Measurements from ENCODE around the gene SNAI3.
A peak's percentile ranks its signal among the peaks of the same experiment; 100 is the strongest.

The SNAI3 gene

GRCh38 chr16:88721236-88721635 is 34.9 kb upstream of the SNAI3 start:
- no peak for DNase-seq

DNA sequence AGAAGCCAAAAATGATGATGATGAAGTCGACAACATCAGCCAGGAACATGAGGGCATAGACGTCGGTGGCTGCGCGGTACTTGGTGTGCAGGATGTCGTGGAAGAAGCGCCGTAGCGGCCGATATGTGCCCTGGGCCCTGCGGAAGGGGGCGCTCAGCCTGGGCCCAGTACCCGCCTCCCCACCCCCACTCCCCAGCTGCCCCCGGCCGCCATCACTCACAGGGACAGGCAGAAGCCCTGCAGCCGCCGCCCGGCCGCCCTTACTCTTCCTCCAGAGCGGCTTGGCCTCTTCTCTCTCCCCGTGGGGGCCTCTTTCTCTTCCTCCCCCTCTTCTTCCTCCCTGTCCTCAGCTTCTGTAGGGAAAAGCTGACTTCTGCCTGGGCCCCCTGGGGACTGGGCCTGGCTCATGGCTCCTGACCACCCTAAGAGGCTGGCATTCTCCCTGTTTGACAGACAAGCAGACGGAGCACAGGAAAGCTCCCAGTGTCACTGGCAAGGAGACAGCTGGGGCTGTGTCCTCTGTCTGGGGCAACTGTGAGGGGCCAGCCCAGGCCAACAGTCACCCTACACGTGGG is 34.2 kb upstream of the SNAI3 start:
- no peak for DNase-seq

- DNase-seq: no peak
Measured at GRCh38 chr16:88719933-88720296, 33.6 kb upstream of the SNAI3 start.

DNA sequence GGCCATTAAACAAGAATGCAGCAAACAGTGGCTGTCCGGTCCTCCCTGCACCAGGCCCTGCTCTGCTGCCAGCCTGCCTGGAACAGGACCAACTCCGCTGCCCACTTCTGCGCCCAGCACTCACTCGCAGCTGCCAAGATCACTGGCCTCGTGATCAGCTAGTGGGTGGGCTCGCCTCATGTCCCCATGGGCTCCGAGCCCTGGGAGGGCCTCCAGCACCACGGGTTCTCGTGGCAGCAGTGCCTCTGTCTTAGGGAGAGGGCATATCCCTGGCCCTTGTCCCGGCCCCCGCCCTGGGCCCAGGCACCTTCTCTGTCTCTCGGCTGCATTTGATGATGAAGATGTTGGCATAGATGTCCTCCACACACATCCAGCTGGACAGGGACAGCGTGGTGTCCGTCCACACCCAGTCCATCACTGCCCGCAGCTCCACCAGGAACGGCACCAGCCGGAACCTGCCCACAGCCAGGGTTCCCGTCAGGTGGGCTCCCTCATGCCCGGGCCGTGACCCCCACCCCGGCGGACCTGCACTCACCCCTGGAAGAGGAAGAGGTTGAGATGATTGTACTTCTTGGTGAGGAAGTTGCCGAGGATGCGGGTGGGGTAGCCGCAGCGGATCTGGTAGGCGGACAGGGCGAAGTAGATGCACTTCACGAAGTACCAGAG is 33.1 kb upstream of the SNAI3 start:
- DNase-seq: no peak

- DNase-seq: no peak
Measured at GRCh38 chr16:88718178-88718577, 31.9 kb upstream of the SNAI3 start.

DNA sequence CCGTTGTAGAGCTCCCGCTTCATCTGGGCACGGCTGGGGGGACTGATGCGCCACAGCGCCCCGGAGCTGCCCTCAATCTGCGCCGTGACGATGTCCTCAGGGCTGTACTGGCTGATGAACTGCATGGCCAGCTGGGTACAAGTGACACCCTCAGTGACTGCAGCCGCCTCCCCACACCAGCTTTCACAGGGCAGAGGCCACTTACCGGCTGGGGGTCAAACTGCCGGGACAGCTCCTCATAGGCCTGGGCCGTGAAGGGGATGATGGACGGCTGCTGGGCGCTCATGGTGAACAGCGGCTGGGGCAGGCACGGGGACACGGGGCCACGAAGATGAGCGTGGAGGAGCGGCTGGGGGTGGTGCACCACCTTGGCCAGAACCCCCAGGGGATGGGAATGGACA is 30.3 kb upstream of the SNAI3 start:
- DNase-seq: no peak

GRCh38 chr16:88716201-88716600 is 29.9 kb upstream of the SNAI3 start:
- DNase-seq: no peak

GRCh38 chr16:88715312-88716190 is 29.2 kb upstream of the SNAI3 start:
- no peak for DNase-seq

- DNase-seq: no peak
Measured at GRCh38 chr16:88714420-88715302, 28.4 kb upstream of the SNAI3 start.

GRCh38 chr16:88713568-88714419 is 27.5 kb upstream of the SNAI3 start:
- no peak for DNase-seq

GRCh38 chr16:88713054-88713453 is 26.7 kb upstream of the SNAI3 start:
- DNase-seq: no peak

DNA sequence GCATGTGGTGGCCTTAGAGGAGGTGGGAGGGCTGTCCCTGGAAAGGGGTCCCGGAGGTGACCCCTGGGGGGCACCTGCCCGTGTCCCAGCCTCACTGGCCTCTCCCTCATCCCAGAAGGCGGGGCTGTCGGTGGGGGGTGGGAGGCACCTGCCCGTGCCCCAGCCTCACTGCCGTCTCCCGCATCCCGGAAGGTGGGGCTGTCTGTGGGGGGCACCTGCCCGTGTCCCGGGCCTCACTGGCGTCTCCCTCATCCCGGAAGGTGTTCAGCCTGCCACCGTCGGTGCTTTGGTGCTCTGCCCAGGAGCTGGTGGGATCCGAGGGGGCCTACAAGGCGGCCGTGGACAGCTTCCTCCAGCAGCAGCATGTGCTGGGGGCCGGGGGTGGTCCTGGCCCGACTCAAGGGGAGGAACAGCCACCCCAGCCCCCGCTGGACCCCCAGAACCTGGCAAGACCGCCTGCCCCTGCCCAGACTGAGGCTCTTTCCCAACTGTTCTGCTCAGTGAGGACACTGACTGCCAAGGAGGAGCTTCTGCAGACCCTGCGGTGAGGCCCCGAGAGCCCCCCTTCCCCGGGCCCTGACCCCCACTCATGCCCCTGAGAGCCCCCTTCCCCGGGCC is 26.2 kb upstream of the SNAI3 start:
- no peak for DNase-seq

DNA sequence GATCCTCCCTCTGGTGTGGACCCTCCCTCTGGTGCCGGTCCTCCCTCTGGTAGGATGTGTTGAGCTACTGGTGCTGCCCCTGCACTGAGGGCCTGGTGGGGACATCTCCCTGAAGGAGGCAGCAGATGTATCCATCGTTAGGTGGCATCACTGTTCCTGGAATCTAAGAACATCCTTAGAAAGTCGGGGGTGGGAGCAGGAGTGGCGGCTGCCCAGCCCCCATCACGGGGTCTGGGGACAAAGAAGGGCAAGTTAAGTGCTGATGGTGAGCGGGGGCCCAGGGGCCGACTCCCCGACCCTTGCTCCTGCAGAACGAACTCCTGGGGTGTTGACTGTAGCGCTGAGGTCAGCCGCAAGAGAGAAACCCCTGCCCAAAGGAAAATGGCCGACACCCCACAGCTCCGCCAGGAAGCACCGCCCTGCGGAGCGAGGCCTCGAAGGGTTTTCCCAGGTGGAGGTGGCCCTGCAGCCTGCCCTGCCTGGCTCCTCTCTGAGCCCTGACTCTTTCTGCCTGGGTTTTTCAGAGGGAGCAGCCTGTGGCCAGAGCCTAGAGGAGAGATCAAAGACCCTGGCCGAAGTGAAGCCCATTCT is 25.5 kb upstream of the SNAI3 start:
- DNase-seq: no peak

GRCh38 chr16:88710556-88710955 is 24.2 kb upstream of the SNAI3 start:
- no peak for DNase-seq

DNA sequence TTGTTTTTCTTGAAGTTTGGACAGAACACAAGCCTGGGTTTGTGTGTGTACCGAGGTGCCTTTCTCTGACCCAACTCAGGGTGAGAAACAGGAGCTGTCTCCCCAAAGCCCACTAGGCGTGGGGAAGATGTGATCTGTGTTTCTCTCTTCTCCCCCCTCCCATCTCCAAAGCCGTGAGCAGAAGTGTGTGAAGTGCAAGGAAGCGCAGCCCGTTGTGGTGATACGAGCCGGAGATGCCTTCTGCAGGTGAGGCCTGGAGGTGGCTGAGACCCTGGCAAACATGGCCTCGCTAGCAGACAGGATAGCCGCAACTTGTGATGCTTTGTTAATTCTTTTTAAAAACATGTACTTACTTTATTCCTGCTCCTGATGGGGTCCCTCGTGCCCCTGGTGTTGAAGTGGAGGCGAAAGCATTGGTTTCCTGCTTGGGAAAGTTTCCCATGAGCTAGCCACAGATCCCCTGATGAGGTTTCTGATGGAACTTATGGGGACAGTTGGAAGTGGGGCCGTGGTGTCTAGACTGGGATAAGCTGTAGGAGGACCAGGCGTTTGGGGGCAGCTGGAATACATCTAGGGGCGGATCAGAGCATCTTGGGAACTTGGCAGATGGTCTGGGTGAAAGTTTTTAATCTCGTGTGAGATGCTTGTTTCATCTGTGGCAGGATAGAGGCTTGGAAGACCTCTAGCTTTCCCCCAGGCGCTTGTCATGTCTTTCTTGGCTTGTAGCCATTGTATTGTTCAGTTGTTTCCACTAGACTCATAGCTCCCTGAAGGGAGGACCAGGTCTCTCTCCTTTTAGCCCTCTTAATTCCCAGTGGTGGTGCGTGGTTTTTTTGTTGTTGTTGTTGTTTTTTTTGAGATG is 20.9 kb upstream of the SNAI3 start:
- no peak for DNase-seq

- peak; percentile 91 for DNase-seq
Measured at GRCh38 chr16:88706229-88706964, 20.1 kb upstream of the SNAI3 start, which contains the start of the genes CTU2 and RNF166. Gene CTU2, plus strand, starts transcription at chr16:88706503. Its CDS starts 28 bp downstream, at chr16:88706531. Gene RNF166, minus strand, starts transcription at chr16:88706408. Its CDS starts 83 bp downstream, at chr16:88706325.

DNA sequence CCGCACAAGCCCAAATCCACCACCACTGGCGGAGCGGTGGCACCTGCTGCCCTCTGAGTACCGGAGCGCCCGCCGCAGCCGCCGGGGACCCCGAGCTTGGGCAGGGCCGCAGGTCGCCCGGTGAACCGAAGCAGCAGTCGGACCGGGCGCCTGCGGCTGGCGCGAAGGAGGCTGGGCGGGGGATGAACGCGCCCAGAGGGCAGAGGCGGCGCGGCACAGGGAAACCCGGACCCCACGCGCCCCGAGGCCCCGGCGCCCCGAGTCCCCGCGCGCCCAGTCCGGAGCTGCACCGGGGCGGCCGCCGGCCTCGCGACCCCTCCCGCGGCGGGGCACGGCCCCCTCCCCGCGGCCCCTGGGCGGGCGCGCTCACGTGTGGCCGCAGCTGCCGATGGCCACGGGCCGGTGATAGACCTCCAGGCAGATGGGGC is 19.5 kb upstream of the SNAI3 start:
- no peak for DNase-seq

DNA sequence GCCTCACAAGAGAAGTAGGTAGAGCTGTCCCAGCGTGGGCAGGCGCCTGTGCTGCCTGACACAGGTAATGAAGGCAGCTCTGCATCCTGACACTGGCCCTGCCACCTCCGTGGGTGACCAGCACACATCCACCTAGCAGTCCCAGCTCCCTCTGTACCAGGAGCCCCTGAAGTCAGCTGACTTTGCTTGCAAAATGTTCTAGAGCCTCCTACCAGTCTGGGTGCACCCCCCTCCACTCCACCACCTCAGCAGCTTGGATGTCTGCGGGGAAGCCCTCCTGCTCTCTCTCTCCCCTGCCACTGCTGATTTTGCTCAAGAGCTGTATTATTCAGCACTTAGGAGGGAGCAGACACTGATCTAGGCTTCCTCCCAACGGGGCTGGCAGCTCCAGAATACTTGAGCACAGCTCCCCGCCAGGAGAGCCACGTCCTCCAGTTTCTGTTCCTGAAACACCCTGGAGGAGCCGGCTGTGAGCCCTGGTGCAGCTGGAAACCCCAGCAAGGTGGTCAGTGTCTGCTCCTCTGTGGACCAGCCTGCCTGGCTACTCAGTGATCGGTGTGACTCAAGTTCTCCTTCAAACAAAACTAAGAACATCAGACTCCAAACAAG is 18.9 kb upstream of the SNAI3 start:
- peak; percentile 80 for DNase-seq
